Nephron (organoid): ENCODE data around the gene TFRC.

ENCODE experiments used
- H3K27ac Mint-ChIP-seq, 3 experiments: 2 replicates each; pipeline ENCODE4 v1.8.0; 2020; ENCODE audit warnings: mixed read lengths in 3 of 3, mild to moderate bottlenecking in 2 of 3, moderate library complexity in 1 of 3
- H3K27me3 Mint-ChIP-seq: 2 replicates; pipeline ENCODE4 v1.8.0; 2021; ENCODE audit warnings: low read depth, mild to moderate bottlenecking, moderate library complexity, mixed read lengths
- H3K36me3 Mint-ChIP-seq: 2 replicates; pipeline ENCODE4 v1.8.0; 2020; ENCODE audit warnings: low read depth, mixed read lengths
- H3K4me1 Mint-ChIP-seq: 2 replicates; pipeline ENCODE4 v1.8.0; 2020; ENCODE audit warnings: mixed read lengths
- H3K4me3 Mint-ChIP-seq, 3 experiments: 2 replicates each; pipeline ENCODE4 v1.8.0; 2020; ENCODE audit warnings: mild to moderate bottlenecking in 3 of 3, mixed read lengths in 3 of 3, moderate library complexity in 2 of 3
- H3K9me3 Mint-ChIP-seq: 2 replicates; pipeline ENCODE4 v1.8.0; 2020; ENCODE audit warnings: mixed read lengths
- TF ChIP-seq, protein P1 (sequence below), 3 experiments: fragments of 200-600 bp; sonication (generic); IDR thresholded peaks; one replicate each; pipeline ENCODE4 v1.5.0; 2021; ENCODE audit warnings: antibody characterized with exemption in 3 of 3; ENCODE audit not compliant: unreplicated experiment in 3 of 3

TFRC gene

DNA sequence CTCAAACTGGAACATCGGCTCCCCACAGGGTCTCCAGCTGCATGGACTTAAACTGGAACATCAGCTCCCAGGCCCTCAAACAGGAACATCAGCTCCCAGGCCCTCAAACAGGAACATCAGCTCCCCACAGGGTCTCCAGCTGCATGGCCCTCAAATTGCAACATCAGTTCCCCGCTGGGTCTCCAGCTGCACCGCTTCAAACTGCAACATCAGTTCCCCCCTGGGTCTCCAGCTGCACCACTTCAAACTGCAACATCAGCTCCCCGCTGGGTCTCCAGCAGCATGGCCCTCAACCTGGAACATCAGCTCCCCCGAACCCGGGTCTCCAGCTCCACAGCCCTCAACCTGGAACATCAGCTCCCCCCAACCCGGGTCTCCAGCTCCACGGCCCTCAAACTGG, 82.0 kb downstream of the TFRC start:
- TF ChIP-seq, protein P1, sequence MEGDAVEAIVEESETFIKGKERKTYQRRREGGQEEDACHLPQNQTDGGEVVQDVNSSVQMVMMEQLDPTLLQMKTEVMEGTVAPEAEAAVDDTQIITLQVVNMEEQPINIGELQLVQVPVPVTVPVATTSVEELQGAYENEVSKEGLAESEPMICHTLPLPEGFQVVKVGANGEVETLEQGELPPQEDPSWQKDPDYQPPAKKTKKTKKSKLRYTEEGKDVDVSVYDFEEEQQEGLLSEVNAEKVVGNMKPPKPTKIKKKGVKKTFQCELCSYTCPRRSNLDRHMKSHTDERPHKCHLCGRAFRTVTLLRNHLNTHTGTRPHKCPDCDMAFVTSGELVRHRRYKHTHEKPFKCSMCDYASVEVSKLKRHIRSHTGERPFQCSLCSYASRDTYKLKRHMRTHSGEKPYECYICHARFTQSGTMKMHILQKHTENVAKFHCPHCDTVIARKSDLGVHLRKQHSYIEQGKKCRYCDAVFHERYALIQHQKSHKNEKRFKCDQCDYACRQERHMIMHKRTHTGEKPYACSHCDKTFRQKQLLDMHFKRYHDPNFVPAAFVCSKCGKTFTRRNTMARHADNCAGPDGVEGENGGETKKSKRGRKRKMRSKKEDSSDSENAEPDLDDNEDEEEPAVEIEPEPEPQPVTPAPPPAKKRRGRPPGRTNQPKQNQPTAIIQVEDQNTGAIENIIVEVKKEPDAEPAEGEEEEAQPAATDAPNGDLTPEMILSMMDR (IDR thresholded peaks at IDR 0.05; ENCODE audit: unreplicated experiment in 3 of 3): no peak
- Mint-ChIP-seq H3K9me3 (no peaks in the 10 kb centered on the region), H3K4me1 (peaks cover 11% of the 10 kb centered on the region), H3K27ac (no peak overlapping the region), H3K36me3 (no peaks in the 10 kb centered on the region), H3K27me3 (peaks cover 27% of the 10 kb centered on the region), H3K4me3 (no peak overlapping the region)
